GM10248 (cell line): Measurements from ENCODE around the gene CD226.
"Not testable (repeated sequence)": the region's sequence is repeated elsewhere in the genome, so short reads cannot be mapped to it uniquely, and the experiment has no call there.

ENCODE experiments used
- CTCF ChIA-PET: fragments of 300-600 bp; sonication (Branson Sonifier 250); formaldehyde crosslinking; extraction: SDS; loops from one replicate; lab custom pipeline; 2021; ENCODE audit warnings: antibody characterized with exemption; lab: Yijun Ruan, JAX
- POLR2A ChIA-PET: fragments of 350-650 bp; sonication (Branson Sonifier 250); formaldehyde crosslinking; extraction: SDS; loops from one replicate; lab custom pipeline; 2020; ENCODE audit warnings: antibody characterized with exemption; lab: Yijun Ruan, JAX
- DNase-seq: peaks from one replicate; pipeline ENCODE4 v3.0.0; 2012; ENCODE audit errors: extremely low spot score
- CTCF ChIP-seq: IDR thresholded peaks from 2 replicates; pipeline ENCODE4 v1.5.1; 2012; ENCODE audit warnings: mild to moderate bottlenecking, low read depth; ENCODE audit errors: extremely low read depth, missing control alignments, control extremely low read depth

The CD226 gene

GRCh38 chr18:69880083-69880482, 67.6 kb downstream of the CD226 start:
- no peak for DNase-seq
- TF ChIP-seq CTCF = no peak
- POLR2A ChIA-PET = no interaction called here
- CTCF ChIA-PET = no interaction called here

- DNase-seq, POLR2A ChIA-PET, CTCF ChIA-PET: not testable (repeated sequence)
Measured at GRCh38 chr18:69879051-69879450, 68.6 kb downstream of the CD226 start.

- TF ChIP-seq CTCF = no peak
- POLR2A ChIA-PET = no interaction called here
- CTCF ChIA-PET = no interaction called here
- no peak for DNase-seq
Measured at GRCh38 chr18:69878213-69878933, 69.3 kb downstream of the CD226 start.

DNA sequence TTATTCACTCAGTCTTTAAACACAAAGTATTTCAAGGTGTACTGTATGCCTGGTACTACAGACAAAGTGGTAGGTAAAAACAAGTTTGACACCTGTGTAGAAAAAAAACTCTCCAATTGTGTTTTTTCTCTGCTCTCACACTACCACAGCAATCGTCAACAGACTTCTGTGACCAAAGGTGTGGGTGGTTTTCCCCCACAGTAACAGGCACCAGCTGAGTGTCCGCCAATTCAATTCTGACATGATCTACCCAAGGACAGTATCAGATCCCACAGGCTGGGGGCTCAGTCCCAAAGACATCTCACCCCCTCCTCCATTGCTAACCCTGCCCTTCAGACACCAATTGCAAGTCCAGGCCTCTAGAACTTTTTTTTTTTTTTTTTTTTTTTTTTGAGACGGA, 71.2 kb downstream of the CD226 start:
- CTCF ChIA-PET = no interaction called here
- no peak for TF ChIP-seq CTCF

GRCh38 chr18:69874058-69874457, 73.6 kb downstream of the CD226 start:
- ChIA-PET CTCF (interaction anchor here (0.9 kb wide), 1 partner anchor 12 kb away, joined by 3 read pairs; no protein-coding TSS in a partner anchor), POLR2A (no interaction called here)
- no peak for DNase-seq
- TF ChIP-seq CTCF = no peak

More for the DNA sequence above, 71.2 kb downstream of the CD226 start:
- no peak for DNase-seq
- POLR2A ChIA-PET = no interaction called here

GRCh38 chr18:69872661-69873060, 75.0 kb downstream of the CD226 start:
- DNase-seq = no peak
- no peak for TF ChIP-seq CTCF
- CTCF ChIA-PET = interaction anchor here (2.0 kb wide), 1 partner anchor 11 kb away, joined by 6 read pairs; no protein-coding TSS in a partner anchor
- POLR2A ChIA-PET = no interaction called here

- no peak for TF ChIP-seq CTCF
- CTCF ChIA-PET = no interaction called here
- no peak for DNase-seq
- POLR2A ChIA-PET = no interaction called here
Measured at GRCh38 chr18:69871363-69871762, 76.3 kb downstream of the CD226 start.
